ENCODE measurements around the gene KIRREL3.

DNA sequence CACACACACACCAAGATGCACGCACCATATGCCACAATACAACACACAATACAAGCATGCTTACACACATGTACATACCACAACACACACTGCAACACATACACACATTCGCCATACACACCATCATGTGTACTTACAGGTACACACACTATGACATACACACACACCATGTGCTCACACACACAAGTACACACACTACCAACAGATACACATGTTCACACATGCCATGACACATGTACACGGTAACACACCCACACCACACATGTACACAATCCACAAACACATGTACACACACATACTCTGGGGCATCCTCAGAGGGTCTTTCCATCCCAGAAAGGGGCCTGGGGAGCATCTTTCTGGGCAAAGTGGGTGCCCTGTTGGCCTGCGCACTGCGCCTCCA lies 562.8 kb downstream of the KIRREL3 start:
- TF ChIP-seq FOSL1 (tag; conservative IDR thresholded peaks at IDR 0.05) (no peak), FOS (IDR thresholded peaks at IDR 0.05; ENCODE audit: extremely low read depth, insufficient read length) (no peak), MYC (IDR thresholded peaks at IDR 0.05; ENCODE audit: low read depth, low read length) (no peak), MYC (CRISPR knock-in tag; IDR thresholded peaks at IDR 0.05; ENCODE audit: borderline replicate concordance, low read depth) (no peak), ZNF282 (CRISPR knock-in tag; IDR thresholded peaks at IDR 0.05) (no peak), CREM (IDR thresholded peaks at IDR 0.05; ENCODE audit: low read depth) (no peak), HNRNPUL1 (IDR thresholded peaks at IDR 0.05; ENCODE audit: low read length) (no peak), POLR2AphosphoS5 (IDR thresholded peaks at IDR 0.05; ENCODE audit: control insufficient read depth, insufficient read depth, low read depth, low read length) (no peak), ZNF668 (CRISPR knock-in tag; IDR thresholded peaks at IDR 0.05) (no peak), CSDE1 (IDR thresholded peaks at IDR 0.05) (no peak), MTA3 (IDR thresholded peaks at IDR 0.05; ENCODE audit: borderline replicate concordance) (no peak), TEAD1 (CRISPR knock-in tag; IDR thresholded peaks at IDR 0.05) (no peak)
- TF ChIP-seq, protein P1, sequence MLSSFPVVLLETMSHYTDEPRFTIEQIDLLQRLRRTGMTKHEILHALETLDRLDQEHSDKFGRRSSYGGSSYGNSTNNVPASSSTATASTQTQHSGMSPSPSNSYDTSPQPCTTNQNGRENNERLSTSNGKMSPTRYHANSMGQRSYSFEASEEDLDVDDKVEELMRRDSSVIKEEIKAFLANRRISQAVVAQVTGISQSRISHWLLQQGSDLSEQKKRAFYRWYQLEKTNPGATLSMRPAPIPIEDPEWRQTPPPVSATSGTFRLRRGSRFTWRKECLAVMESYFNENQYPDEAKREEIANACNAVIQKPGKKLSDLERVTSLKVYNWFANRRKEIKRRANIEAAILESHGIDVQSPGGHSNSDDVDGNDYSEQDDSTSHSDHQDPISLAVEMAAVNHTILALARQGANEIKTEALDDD (IDR thresholded peaks at IDR 0.05), result no peak
- TF ChIP-seq, protein P2, sequence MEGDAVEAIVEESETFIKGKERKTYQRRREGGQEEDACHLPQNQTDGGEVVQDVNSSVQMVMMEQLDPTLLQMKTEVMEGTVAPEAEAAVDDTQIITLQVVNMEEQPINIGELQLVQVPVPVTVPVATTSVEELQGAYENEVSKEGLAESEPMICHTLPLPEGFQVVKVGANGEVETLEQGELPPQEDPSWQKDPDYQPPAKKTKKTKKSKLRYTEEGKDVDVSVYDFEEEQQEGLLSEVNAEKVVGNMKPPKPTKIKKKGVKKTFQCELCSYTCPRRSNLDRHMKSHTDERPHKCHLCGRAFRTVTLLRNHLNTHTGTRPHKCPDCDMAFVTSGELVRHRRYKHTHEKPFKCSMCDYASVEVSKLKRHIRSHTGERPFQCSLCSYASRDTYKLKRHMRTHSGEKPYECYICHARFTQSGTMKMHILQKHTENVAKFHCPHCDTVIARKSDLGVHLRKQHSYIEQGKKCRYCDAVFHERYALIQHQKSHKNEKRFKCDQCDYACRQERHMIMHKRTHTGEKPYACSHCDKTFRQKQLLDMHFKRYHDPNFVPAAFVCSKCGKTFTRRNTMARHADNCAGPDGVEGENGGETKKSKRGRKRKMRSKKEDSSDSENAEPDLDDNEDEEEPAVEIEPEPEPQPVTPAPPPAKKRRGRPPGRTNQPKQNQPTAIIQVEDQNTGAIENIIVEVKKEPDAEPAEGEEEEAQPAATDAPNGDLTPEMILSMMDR (IDR thresholded peaks at IDR 0.05 in 2 of 3, conservative IDR thresholded peaks at IDR 0.05 in 1 of 3; ENCODE audit: insufficient read depth in 2 of 3, low read depth in 1 of 3, low read length in 3 of 3), result no peak
- TF ChIP-seq, protein P3, sequence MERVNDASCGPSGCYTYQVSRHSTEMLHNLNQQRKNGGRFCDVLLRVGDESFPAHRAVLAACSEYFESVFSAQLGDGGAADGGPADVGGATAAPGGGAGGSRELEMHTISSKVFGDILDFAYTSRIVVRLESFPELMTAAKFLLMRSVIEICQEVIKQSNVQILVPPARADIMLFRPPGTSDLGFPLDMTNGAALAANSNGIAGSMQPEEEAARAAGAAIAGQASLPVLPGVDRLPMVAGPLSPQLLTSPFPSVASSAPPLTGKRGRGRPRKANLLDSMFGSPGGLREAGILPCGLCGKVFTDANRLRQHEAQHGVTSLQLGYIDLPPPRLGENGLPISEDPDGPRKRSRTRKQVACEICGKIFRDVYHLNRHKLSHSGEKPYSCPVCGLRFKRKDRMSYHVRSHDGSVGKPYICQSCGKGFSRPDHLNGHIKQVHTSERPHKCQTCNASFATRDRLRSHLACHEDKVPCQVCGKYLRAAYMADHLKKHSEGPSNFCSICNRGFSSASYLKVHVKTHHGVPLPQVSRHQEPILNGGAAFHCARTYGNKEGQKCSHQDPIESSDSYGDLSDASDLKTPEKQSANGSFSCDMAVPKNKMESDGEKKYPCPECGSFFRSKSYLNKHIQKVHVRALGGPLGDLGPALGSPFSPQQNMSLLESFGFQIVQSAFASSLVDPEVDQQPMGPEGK (CRISPR knock-in tag; IDR thresholded peaks at IDR 0.05; ENCODE audit: borderline replicate concordance), result no peak

All from K562 (cell line).